ENCODE measurements around the gene KBTBD3. TPM values are rescaled to one million over a fixed set of nuclear protein-coding genes. Genes with fewer than 3 reads are reported as not detected.
A peak's percentile ranks its signal among the peaks of the same experiment; 100 is the strongest.
"Not testable (repeated sequence)": the region's sequence is repeated elsewhere in the genome, so short reads cannot be mapped to it uniquely, and the experiment has no call there.

Gene KBTBD3
- total RNA-seq, 2 donors from 2014 or later, result 4.5 to 12.4 TPM

- DNase-seq, result no peak
- Mint-ChIP-seq H3K27ac (no peak overlapping the region), H3K27me3 (ENCODE audit: insufficient read depth) (no peaks in the 10 kb centered on the region), H3K9me3 (peaks cover 8% of the 10 kb centered on the region), H3K4me3 (no peak overlapping the region), H3K36me3 (ENCODE audit: low read depth) (peaks cover 49% of the 10 kb centered on the region), H3K4me1 (peaks cover 7% of the 10 kb centered on the region)
- no peaks in the 10 kb centered on the region for H3K27me3 ChIP-seq (ENCODE audit: control insufficient read depth, insufficient read depth, low read length, poor library complexity, severe bottlenecking)
- peaks cover 7% of the 10 kb centered on the region for H3K9me3 ChIP-seq (ENCODE audit: control insufficient read depth, low read length)
- H3K36me3 ChIP-seq (ENCODE audit: control insufficient read depth, insufficient read depth, low read length), result peaks cover 44% of the 10 kb centered on the region
- no peak overlapping the region for H3K9ac ChIP-seq (ENCODE audit: extremely low read depth, low read length, poor library complexity, severe bottlenecking)
- no peak overlapping the region for H3K4me3 ChIP-seq (ENCODE audit: low read length)
- no peak overlapping the region for H3K27ac ChIP-seq (ENCODE audit: low read depth, low read length)
- H3K4me1 ChIP-seq (ENCODE audit: control insufficient read depth, insufficient read depth, low read length), result no peaks in the 10 kb centered on the region
- 86 to 96% methylated on average over 2 of the region's 2 CpGs for WGBS, 2 experiments (ENCODE audit: insufficient coverage in 1 of 2, insufficient read length in 1 of 2)
- TF ChIP-seq, protein P1, sequence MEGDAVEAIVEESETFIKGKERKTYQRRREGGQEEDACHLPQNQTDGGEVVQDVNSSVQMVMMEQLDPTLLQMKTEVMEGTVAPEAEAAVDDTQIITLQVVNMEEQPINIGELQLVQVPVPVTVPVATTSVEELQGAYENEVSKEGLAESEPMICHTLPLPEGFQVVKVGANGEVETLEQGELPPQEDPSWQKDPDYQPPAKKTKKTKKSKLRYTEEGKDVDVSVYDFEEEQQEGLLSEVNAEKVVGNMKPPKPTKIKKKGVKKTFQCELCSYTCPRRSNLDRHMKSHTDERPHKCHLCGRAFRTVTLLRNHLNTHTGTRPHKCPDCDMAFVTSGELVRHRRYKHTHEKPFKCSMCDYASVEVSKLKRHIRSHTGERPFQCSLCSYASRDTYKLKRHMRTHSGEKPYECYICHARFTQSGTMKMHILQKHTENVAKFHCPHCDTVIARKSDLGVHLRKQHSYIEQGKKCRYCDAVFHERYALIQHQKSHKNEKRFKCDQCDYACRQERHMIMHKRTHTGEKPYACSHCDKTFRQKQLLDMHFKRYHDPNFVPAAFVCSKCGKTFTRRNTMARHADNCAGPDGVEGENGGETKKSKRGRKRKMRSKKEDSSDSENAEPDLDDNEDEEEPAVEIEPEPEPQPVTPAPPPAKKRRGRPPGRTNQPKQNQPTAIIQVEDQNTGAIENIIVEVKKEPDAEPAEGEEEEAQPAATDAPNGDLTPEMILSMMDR (conservative IDR thresholded peaks at IDR 0.05), result no peak
Measured at GRCh38 chr11:106011481-106011880, 65.7 kb downstream of the KBTBD3 start.

DNA sequence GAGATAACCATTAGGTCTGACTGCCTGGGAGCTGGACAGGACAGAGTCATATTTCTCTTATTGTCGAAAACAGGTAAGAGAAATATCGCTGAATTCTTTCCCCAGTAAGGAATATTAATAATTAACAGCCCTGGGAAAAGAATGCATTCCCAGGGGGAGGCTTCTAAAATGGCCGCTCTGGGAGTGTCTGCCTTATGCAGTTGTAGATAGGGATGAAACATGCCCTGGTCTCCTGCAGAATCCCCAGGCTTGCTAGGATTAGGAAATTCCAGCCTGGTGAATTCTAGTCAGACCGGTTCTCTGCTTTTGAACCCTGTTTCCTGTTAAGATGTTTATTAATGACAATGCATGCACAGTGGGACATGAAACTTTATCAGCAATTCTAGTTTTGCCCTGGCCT is 74.1 kb downstream of the KBTBD3 start:
- H3K9me3 Mint-ChIP-seq, result peaks cover 45% of the 10 kb centered on the region
- H3K9me3 ChIP-seq (ENCODE audit: control insufficient read depth, low read length), result peaks cover 35% of the 10 kb centered on the region
- not testable (repeated sequence) for H3K9ac ChIP-seq (ENCODE audit: extremely low read depth, low read length, poor library complexity, severe bottlenecking); H3K4me1 ChIP-seq (ENCODE audit: control insufficient read depth, insufficient read depth, low read length); H3K27ac ChIP-seq (ENCODE audit: low read depth, low read length); H3K27me3 ChIP-seq (ENCODE audit: control insufficient read depth, insufficient read depth, low read length, poor library complexity, severe bottlenecking); H3K4me1 Mint-ChIP-seq; H3K27ac Mint-ChIP-seq; H3K4me3 Mint-ChIP-seq; H3K4me3 ChIP-seq (ENCODE audit: low read length); H3K27me3 Mint-ChIP-seq (ENCODE audit: insufficient read depth)
- WGBS, 2 experiments (ENCODE audit: insufficient coverage in 1 of 2, insufficient read length in 1 of 2), result 95% methylated on average over 4 of the region's 4 CpGs; no CpG with 5 or more reads in 1 of the 2 experiments
- peaks cover 61% of the 10 kb centered on the region for H3K36me3 Mint-ChIP-seq (ENCODE audit: low read depth)
- DNase-seq, result peak; percentile 47
- peaks cover 38% of the 10 kb centered on the region for H3K36me3 ChIP-seq (ENCODE audit: control insufficient read depth, insufficient read depth, low read length)

DNA sequence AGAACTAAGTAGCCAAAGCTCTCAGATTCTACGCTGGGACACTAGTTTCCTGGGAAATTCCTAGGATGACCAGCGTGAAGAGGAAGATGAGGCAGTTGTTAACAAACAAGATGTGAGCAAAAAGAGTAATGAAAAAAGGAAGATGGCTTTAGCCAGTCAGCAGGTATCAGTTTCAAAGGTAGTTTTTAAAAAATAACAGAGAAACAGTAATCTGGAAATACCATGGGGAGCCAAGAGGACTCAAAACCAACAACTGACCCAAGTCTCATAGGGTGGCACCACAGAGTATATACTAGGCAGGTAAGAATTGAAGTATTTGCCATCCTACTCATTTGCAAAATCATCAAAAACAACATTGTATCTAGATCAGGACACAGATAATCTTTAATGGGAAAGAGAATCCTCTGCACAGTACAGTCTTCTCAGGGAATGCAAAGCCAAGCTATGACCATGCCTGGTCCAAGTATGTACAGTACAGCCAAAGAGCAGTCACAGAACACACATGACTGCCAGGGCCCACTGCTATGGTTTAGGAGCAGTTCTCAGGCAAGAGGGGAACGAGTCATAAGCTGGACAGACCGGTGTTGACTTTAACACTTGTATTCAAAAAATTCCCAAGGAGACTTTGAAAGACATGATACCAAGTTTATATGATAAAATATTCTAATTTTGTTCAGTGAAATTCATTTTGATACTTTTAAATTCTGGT is 75.7 kb downstream of the KBTBD3 start:
- no peak overlapping the region for H3K27ac Mint-ChIP-seq
- WGBS, 2 experiments (ENCODE audit: insufficient coverage in 1 of 2, insufficient read length in 1 of 2), result 79 to 94% methylated on average over 2 to 4 of the region's 4 CpGs
- no peak overlapping the region for H3K4me3 Mint-ChIP-seq
- Histone ChIP-seq H3K4me1 (ENCODE audit: control insufficient read depth, insufficient read depth, low read length) (no peaks in the 10 kb centered on the region), H3K27ac (ENCODE audit: low read depth, low read length) (no peak overlapping the region), H3K9me3 (ENCODE audit: control insufficient read depth, low read length) (peaks cover 28% of the 10 kb centered on the region), H3K4me3 (ENCODE audit: low read length) (no peak overlapping the region), H3K9ac (ENCODE audit: extremely low read depth, low read length, poor library complexity, severe bottlenecking) (no peak overlapping the region), H3K27me3 (ENCODE audit: control insufficient read depth, insufficient read depth, low read length, poor library complexity, severe bottlenecking) (no peaks in the 10 kb centered on the region), H3K36me3 (ENCODE audit: control insufficient read depth, insufficient read depth, low read length) (peaks cover 23% of the 10 kb centered on the region)
- H3K4me1 Mint-ChIP-seq, result no peaks in the 10 kb centered on the region
- no peak for DNase-seq
- H3K36me3 Mint-ChIP-seq (ENCODE audit: low read depth), result peaks cover 45% of the 10 kb centered on the region
- TF ChIP-seq, protein P1 (conservative IDR thresholded peaks at IDR 0.05), result no peak
- H3K27me3 Mint-ChIP-seq (ENCODE audit: insufficient read depth), result no peaks in the 10 kb centered on the region
- H3K9me3 Mint-ChIP-seq, result peaks cover 37% of the 10 kb centered on the region

Other genes with a start within 250 kb of the KBTBD3 start
- 10 to 100 TPM; 17.2 to 19.8 TPM for gene MSANTD4, start 55.1 kb downstream of the KBTBD3 start, total RNA-seq
- gene AASDHPPT, start 315 bp upstream of the KBTBD3 start, total RNA-seq, result 10 to 100 TPM; 44.8 to 52.3 TPM